HFF-Myc (cell line): ENCODE data around the gene CACNA1E.

Experiments used
- DNase-seq: peaks from one replicate; pipeline ENCODE4 v3.0.0-alpha.2; 2011; ENCODE audit warnings: low read depth; ENCODE audit errors: extremely low read depth
- H3K4me3 ChIP-seq: replicated peaks from 2 replicates; pipeline ENCODE4 v1.5.1; 2011; ENCODE audit warnings: low read depth, mild to moderate bottlenecking, control low read depth, low read length
- TF ChIP-seq, protein P1 (sequence below): IDR thresholded peaks from 2 replicates; pipeline ENCODE4 v1.5.1; 2012; ENCODE audit warnings: mild to moderate bottlenecking, low read depth, low read length, control low read depth; ENCODE audit errors: missing control alignments

Gene CACNA1E

DNA sequence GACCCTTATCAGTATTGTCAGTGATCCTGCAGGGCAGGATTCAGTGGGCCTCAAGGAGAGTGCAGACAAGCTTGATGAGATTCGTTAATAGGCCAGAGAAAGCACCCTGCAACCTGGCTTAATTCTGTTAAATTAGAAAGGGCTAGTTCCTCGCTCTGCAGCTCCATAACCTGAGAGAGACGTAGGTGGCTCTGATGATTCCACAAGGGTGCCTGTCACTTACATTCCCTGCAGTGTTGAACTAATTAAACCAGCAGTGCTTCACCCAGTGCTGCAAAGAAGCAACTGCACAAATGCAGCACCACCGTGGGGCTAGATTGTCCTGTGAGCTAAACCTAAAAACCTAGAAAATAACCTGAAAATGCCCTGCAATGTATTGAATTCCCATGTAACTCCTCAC lies 270.8 kb downstream of the CACNA1E start:
- TF ChIP-seq, protein P1, sequence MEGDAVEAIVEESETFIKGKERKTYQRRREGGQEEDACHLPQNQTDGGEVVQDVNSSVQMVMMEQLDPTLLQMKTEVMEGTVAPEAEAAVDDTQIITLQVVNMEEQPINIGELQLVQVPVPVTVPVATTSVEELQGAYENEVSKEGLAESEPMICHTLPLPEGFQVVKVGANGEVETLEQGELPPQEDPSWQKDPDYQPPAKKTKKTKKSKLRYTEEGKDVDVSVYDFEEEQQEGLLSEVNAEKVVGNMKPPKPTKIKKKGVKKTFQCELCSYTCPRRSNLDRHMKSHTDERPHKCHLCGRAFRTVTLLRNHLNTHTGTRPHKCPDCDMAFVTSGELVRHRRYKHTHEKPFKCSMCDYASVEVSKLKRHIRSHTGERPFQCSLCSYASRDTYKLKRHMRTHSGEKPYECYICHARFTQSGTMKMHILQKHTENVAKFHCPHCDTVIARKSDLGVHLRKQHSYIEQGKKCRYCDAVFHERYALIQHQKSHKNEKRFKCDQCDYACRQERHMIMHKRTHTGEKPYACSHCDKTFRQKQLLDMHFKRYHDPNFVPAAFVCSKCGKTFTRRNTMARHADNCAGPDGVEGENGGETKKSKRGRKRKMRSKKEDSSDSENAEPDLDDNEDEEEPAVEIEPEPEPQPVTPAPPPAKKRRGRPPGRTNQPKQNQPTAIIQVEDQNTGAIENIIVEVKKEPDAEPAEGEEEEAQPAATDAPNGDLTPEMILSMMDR, result no peak
- H3K4me3 ChIP-seq, result no peak overlapping the region
- DNase-seq, result no peak

DNA sequence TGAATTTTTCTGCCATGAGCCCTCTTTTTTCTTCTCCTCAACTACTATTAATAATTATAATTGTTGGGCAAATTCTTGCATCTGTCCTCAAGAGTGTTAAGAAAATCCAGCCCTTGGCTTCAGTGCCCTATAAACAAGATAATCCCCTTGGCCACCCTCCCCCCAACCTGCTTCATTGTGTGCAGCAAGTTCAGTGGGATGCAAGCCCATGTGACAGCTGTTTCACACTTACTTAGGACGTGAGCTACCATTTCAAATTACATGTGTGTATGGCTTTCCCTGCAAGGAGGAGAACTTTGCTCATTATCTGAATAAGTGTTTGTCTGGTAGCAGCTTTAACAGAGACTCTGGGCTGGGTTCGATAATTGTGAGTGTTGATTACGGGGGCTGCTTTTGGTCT lies 276.2 kb downstream of the CACNA1E start:
- TF ChIP-seq, protein P1, result no peak
- no peak for DNase-seq
- H3K4me3 ChIP-seq, result no peak overlapping the region

DNA sequence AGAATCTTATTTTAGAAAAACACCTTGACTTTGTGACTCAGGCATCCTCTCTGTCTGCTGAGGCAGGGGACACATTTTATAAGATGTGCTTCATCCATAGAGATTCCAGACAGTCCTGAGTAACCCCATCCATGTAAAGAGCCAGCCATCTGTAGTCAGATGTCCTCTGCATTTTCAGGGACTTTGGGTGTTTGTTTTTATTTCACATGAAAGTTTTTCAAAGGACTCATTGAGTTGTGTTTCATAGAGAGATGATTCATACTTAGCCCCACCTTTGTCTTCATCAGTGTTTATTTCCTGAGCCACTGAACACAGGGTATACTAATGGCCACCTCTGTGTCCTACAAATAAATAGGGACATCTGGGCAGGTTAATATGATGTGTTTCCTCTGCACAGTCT lies 280.4 kb downstream of the CACNA1E start:
- H3K4me3 ChIP-seq, result no peak overlapping the region
- no peak for DNase-seq
- TF ChIP-seq, protein P1, result no peak

DNA sequence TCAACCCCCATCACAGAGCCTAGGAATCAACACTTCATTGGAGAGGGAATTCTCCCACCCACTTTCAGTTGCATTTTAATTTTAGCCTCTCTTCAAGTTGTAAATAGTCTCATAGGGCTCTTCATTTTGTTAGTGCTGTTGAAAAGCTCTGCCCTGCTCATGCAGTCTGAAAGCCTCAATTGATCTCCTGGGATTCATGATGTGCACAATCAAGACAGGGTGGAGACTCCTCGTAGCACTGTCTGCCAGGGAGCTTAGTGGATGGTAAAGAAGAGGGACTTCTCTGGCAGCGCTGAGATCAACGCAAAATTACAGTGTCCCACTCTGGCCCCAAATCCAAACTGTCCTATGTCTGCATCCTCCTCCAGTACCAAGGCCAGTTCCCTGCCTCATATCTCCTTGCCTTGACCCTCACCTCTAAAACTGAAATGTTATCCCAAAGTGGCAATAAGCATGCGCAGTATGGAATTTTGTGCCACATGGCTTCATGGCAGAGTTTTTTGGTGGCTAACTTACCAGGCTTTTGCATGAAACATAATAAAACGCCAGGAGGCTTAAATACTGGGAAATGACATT lies 282.2 kb downstream of the CACNA1E start:
- no peak overlapping the region for H3K4me3 ChIP-seq
- no peak for DNase-seq
- TF ChIP-seq, protein P1, result no peak

DNA sequence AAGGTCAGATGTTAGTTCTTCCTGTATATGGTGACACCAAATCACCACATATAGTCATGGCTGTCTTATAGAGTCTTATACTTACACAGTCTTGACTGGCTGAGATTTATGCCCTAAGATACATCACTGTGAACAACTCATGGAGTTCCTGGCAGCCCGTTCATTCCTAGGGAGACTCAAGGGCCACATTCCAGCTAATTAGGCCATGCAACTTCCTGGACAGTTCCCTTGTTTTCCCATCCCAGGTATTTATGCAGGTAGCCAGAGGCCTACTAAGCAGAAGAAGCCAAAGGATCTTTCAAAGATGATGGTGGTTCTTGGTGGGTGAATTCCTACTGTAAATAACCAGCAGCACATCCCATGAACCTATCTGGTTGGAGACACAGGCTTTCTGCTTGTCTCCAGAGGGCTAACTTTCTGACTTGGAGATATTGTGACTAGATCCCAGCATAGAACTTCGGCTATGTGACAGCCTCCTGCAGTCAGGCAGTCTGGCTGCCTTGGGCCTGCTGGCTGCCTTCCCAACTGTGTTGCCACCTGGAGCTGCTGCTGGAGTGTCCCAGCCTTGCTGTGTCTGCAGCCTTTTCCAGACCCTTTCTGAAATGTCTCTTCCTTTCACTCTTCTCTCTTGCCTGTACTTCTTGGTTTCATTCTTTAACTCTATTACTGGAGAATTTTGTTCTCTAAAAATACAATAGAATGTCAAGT lies 283.8 kb downstream of the CACNA1E start:
- H3K4me3 ChIP-seq, result no peak overlapping the region
- TF ChIP-seq, protein P1, result no peak
- no peak for DNase-seq

DNA sequence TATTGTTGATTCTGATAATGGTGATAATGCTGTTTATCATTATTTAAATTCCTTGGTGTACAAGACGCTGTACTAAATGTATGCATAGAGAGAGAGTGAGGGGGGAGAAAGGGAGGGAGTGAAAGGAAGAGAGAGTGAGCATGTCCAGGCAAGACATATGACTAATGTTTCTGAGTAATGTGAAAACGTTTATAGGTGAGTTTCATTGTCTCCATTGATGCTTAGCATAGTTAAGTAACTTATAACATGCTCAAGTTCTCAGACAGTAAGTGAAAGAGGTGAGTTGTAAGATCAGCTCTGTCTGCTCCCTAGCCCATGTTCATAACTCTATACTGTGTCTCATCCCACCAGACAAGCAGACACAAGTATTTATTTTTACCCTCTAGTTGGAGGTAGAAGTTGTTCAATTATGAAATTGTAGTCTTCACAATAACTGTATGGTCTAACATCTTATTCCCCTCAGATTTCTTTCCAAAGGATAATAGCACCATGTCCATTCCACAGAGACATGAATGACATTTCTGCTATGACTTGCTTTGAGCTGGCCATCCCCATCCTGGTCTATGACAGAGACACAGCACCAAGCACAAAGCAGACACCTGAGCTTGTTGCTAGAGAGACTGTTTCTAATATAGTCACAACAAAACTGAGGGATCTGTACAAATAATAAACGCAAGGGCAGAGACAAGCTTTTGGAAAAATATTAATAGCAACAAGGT lies 285.1 kb downstream of the CACNA1E start:
- no peak for DNase-seq
- no peak overlapping the region for H3K4me3 ChIP-seq
- TF ChIP-seq, protein P1, result no peak
